ENCODE measurements around the gene HSD3B7.

The HSD3B7 gene

GRCh38 chr16:30998852-30999761 lies 14.1 kb downstream of the HSD3B7 start:
- H3K4me1 ChIP-seq (ENCODE audit: control extremely low read depth in 1 of 4, control insufficient read depth in 4 of 4, insufficient read depth in 4 of 4, low read length in 3 of 4) = peaks cover 0 to 16% (median 13%) of the 10 kb centered on the region in 4 experiments
- no peak overlapping the region for H3K27ac ChIP-seq (ENCODE audit: insufficient read depth in 1 of 2, low read depth in 1 of 2, low read length in 2 of 2, poor library complexity in 1 of 2, severe bottlenecking in 2 of 2)
- H3K36me3 ChIP-seq (ENCODE audit: control insufficient read depth in 4 of 4, insufficient read depth in 4 of 4, low read length in 3 of 4) = no peaks in the 10 kb centered on the region
- H3K9me3 ChIP-seq (ENCODE audit: control extremely low read depth in 1 of 5, control insufficient read depth in 4 of 5, insufficient read depth in 2 of 5, low read depth in 1 of 5, low read length in 4 of 5) = no peaks in the 10 kb centered on the region
- DNase-seq = no peak
- CTCF ChIA-PET = interaction anchor here (1.0 to 7.5 kb wide), 5 partner anchors 15 to 335 kb away, joined by 3 to 40 read pairs (median 3); partner anchors contain the start of gene HSD3B7
- peaks cover 0 to 15% (median 0%) of the 10 kb centered on the region in 5 experiments for H3K27me3 ChIP-seq (replicated peaks in 2 of 5; ENCODE audit: control insufficient read depth in 4 of 5, insufficient read depth in 5 of 5, low read length in 4 of 5)
- no peak overlapping the region for H3K4me3 ChIP-seq (ENCODE audit: control insufficient read depth in 1 of 7, extremely low read depth in 1 of 7, insufficient read depth in 4 of 7, low read depth in 2 of 7, low read length in 6 of 7)
- WGBS (ENCODE audit: insufficient coverage) = 89% methylated on average over 6 of the region's 6 CpGs
- POLR2A ChIA-PET = interaction anchor here (1.1 kb wide), 1 partner anchor 10 kb away, joined by 3 read pairs; no protein-coding TSS in a partner anchor

GRCh38 chr16:31000671-31001382 lies 15.8 kb downstream of the HSD3B7 start:
- CTCF ChIA-PET = interaction anchor here (7.5 kb wide), 1 partner anchor 17 kb away, joined by 40 read pairs; the partner anchor contains the start of gene HSD3B7

GRCh38 chr16:31001507-31002249 lies 16.7 kb downstream of the HSD3B7 start:
- POLR2A ChIA-PET = interaction anchor here (0.6 kb wide), 1 partner anchor 27 kb away, joined by 5 read pairs; no protein-coding TSS in a partner anchor
- CTCF ChIA-PET = interaction anchor here (1.2 to 7.5 kb wide), 3 partner anchors 9 to 40 kb away, joined by 3 to 40 read pairs (median 4); partner anchors contain the start of gene HSD3B7
- WGBS (ENCODE audit: insufficient coverage) = 91% methylated on average over 15 of the region's 16 CpGs

More at GRCh38 chr16:31000671-31001382, 15.8 kb downstream of the HSD3B7 start:
- Histone ChIP-seq H3K4me3 (ENCODE audit: control insufficient read depth in 1 of 7, extremely low read depth in 1 of 7, insufficient read depth in 4 of 7, low read depth in 2 of 7, low read length in 6 of 7) (no peak overlapping the region), H3K36me3 (ENCODE audit: control insufficient read depth in 4 of 4, insufficient read depth in 4 of 4, low read length in 3 of 4) (no peaks in the 10 kb centered on the region), H3K27ac (ENCODE audit: insufficient read depth in 1 of 2, low read depth in 1 of 2, low read length in 2 of 2, poor library complexity in 1 of 2, severe bottlenecking in 2 of 2) (no peak overlapping the region), H3K9me3 (ENCODE audit: control extremely low read depth in 1 of 5, control insufficient read depth in 4 of 5, insufficient read depth in 2 of 5, low read depth in 1 of 5, low read length in 4 of 5) (no peaks in the 10 kb centered on the region), H3K27me3 (replicated peaks in 2 of 5; ENCODE audit: control insufficient read depth in 4 of 5, insufficient read depth in 5 of 5, low read length in 4 of 5) (peaks cover 0 to 18% (median 0%) of the 10 kb centered on the region in 5 experiments), H3K4me1 (ENCODE audit: control extremely low read depth in 1 of 4, control insufficient read depth in 4 of 4, insufficient read depth in 4 of 4, low read length in 3 of 4) (peaks cover 0 to 16% (median 13%) of the 10 kb centered on the region in 4 experiments)
- DNase-seq = no peak
- 94% methylated on average over 13 of the region's 19 CpGs for WGBS (ENCODE audit: insufficient coverage)
- POLR2A ChIA-PET = no interaction called here

GRCh38 chr16:31002250-31002700 lies 17.3 kb downstream of the HSD3B7 start:
- 98% methylated on average over 7 of the region's 10 CpGs for WGBS (ENCODE audit: insufficient coverage)
- Histone ChIP-seq H3K36me3 (ENCODE audit: control insufficient read depth in 4 of 4, insufficient read depth in 4 of 4, low read length in 3 of 4) (no peaks in the 10 kb centered on the region), H3K27me3 (replicated peaks in 2 of 5; ENCODE audit: control insufficient read depth in 4 of 5, insufficient read depth in 5 of 5, low read length in 4 of 5) (peaks cover 0 to 18% (median 0%) of the 10 kb centered on the region in 5 experiments), H3K9me3 (ENCODE audit: control extremely low read depth in 1 of 5, control insufficient read depth in 4 of 5, insufficient read depth in 2 of 5, low read depth in 1 of 5, low read length in 4 of 5) (no peaks in the 10 kb centered on the region), H3K4me1 (ENCODE audit: control extremely low read depth in 1 of 4, control insufficient read depth in 4 of 4, insufficient read depth in 4 of 4, low read length in 3 of 4) (peaks cover 0 to 5% (median 4%) of the 10 kb centered on the region in 4 experiments), H3K27ac (ENCODE audit: insufficient read depth in 1 of 2, low read depth in 1 of 2, low read length in 2 of 2, poor library complexity in 1 of 2, severe bottlenecking in 2 of 2) (no peak overlapping the region), H3K4me3 (ENCODE audit: control insufficient read depth in 1 of 7, extremely low read depth in 1 of 7, insufficient read depth in 4 of 7, low read depth in 2 of 7, low read length in 6 of 7) (no peak overlapping the region)
- POLR2A ChIA-PET = interaction anchor here (0.6 kb wide), 2 partner anchors 27 to 283 kb away, joined by 3 to 5 read pairs; no protein-coding TSS in a partner anchor
- DNase-seq = no peak
- CTCF ChIA-PET = interaction anchor here (1.2 to 7.5 kb wide), 3 partner anchors 9 to 40 kb away, joined by 3 to 40 read pairs (median 4); partner anchors contain the start of gene HSD3B7

More at GRCh38 chr16:31001507-31002249, 16.7 kb downstream of the HSD3B7 start:
- Histone ChIP-seq H3K36me3 (ENCODE audit: control insufficient read depth in 4 of 4, insufficient read depth in 4 of 4, low read length in 3 of 4) (no peaks in the 10 kb centered on the region), H3K9me3 (ENCODE audit: control extremely low read depth in 1 of 5, control insufficient read depth in 4 of 5, insufficient read depth in 2 of 5, low read depth in 1 of 5, low read length in 4 of 5) (no peaks in the 10 kb centered on the region), H3K4me1 (ENCODE audit: control extremely low read depth in 1 of 4, control insufficient read depth in 4 of 4, insufficient read depth in 4 of 4, low read length in 3 of 4) (peaks cover 0 to 10% (median 8%) of the 10 kb centered on the region in 4 experiments), H3K27me3 (replicated peaks in 2 of 5; ENCODE audit: control insufficient read depth in 4 of 5, insufficient read depth in 5 of 5, low read length in 4 of 5) (peaks cover 0 to 18% (median 0%) of the 10 kb centered on the region in 5 experiments), H3K27ac (ENCODE audit: insufficient read depth in 1 of 2, low read depth in 1 of 2, low read length in 2 of 2, poor library complexity in 1 of 2, severe bottlenecking in 2 of 2) (no peak overlapping the region), H3K4me3 (ENCODE audit: control insufficient read depth in 1 of 7, extremely low read depth in 1 of 7, insufficient read depth in 4 of 7, low read depth in 2 of 7, low read length in 6 of 7) (no peak overlapping the region)
- DNase-seq = no peak

- ChIA-PET POLR2A (interaction anchor here (0.6 kb wide), 2 partner anchors 140 to 283 kb away, joined by 3 read pairs; no protein-coding TSS in a partner anchor), CTCF (interaction anchor here (1.4 to 7.5 kb wide), 2 partner anchors 10 to 19 kb away, joined by 4 to 40 read pairs; partner anchors contain the start of gene HSD3B7)
Observed at GRCh38 chr16:31002862-31003341, 17.9 kb downstream of the HSD3B7 start.

GRCh38 chr16:31003744-31004143 lies 18.7 kb downstream of the HSD3B7 start:
- no peak overlapping the region for H3K27ac ChIP-seq (ENCODE audit: insufficient read depth in 1 of 2, low read depth in 1 of 2, low read length in 2 of 2, poor library complexity in 1 of 2, severe bottlenecking in 2 of 2)
- no peaks in the 10 kb centered on the region for H3K9me3 ChIP-seq (ENCODE audit: control extremely low read depth in 1 of 5, control insufficient read depth in 4 of 5, insufficient read depth in 2 of 5, low read depth in 1 of 5, low read length in 4 of 5)
- ChIA-PET CTCF (interaction anchor here (1.0 to 7.5 kb wide), 2 partner anchors 18 to 20 kb away, joined by 5 to 40 read pairs; partner anchors contain the start of gene HSD3B7), POLR2A (no interaction called here)
- 100% methylated on average over 4 of the region's 6 CpGs for WGBS (ENCODE audit: insufficient coverage)
- no peak for DNase-seq
- no peak overlapping the region for H3K4me3 ChIP-seq (ENCODE audit: control insufficient read depth in 1 of 7, extremely low read depth in 1 of 7, insufficient read depth in 4 of 7, low read depth in 2 of 7, low read length in 6 of 7)
- H3K36me3 ChIP-seq (ENCODE audit: control insufficient read depth in 4 of 4, insufficient read depth in 4 of 4, low read length in 3 of 4) = no peaks in the 10 kb centered on the region
- peaks cover 0 to 12% (median 0%) of the 10 kb centered on the region in 5 experiments for H3K27me3 ChIP-seq (replicated peaks in 2 of 5; ENCODE audit: control insufficient read depth in 4 of 5, insufficient read depth in 5 of 5, low read length in 4 of 5)
- H3K4me1 ChIP-seq (ENCODE audit: control extremely low read depth in 1 of 4, control insufficient read depth in 4 of 4, insufficient read depth in 4 of 4, low read length in 3 of 4) = no peaks in the 10 kb centered on the region

More at GRCh38 chr16:31002862-31003341, 17.9 kb downstream of the HSD3B7 start:
- 84% methylated on average over 8 of the region's 9 CpGs for WGBS (ENCODE audit: insufficient coverage)
- H3K4me3 ChIP-seq (ENCODE audit: control insufficient read depth in 1 of 7, extremely low read depth in 1 of 7, insufficient read depth in 4 of 7, low read depth in 2 of 7, low read length in 6 of 7) = no peak overlapping the region
- no peak for DNase-seq
- H3K27me3 ChIP-seq (replicated peaks in 2 of 5; ENCODE audit: control insufficient read depth in 4 of 5, insufficient read depth in 5 of 5, low read length in 4 of 5) = peaks cover 0 to 15% (median 0%) of the 10 kb centered on the region in 5 experiments
- no peak overlapping the region for H3K27ac ChIP-seq (ENCODE audit: insufficient read depth in 1 of 2, low read depth in 1 of 2, low read length in 2 of 2, poor library complexity in 1 of 2, severe bottlenecking in 2 of 2)
- no peaks in the 10 kb centered on the region for H3K36me3 ChIP-seq (ENCODE audit: control insufficient read depth in 4 of 4, insufficient read depth in 4 of 4, low read length in 3 of 4)
- no peaks in the 10 kb centered on the region for H3K4me1 ChIP-seq (ENCODE audit: control extremely low read depth in 1 of 4, control insufficient read depth in 4 of 4, insufficient read depth in 4 of 4, low read length in 3 of 4)
- no peaks in the 10 kb centered on the region for H3K9me3 ChIP-seq (ENCODE audit: control extremely low read depth in 1 of 5, control insufficient read depth in 4 of 5, insufficient read depth in 2 of 5, low read depth in 1 of 5, low read length in 4 of 5)
